HCT116 (cell line): ENCODE data around the gene NUDC.

ENCODE experiments used
- ATF3 ChIP-seq: IDR thresholded peaks from 2 replicates; pipeline ENCODE4 v1.6.1; 2012
- CEBPB ChIP-seq: IDR thresholded peaks from 2 replicates; pipeline ENCODE4 v1.6.1; 2012; ENCODE audit warnings: low read depth
- CTCF ChIP-seq, 3 experiments: fragments of 200-600 bp in 1 of 3; sonication (generic) in 1 of 3; IDR thresholded peaks in 2 of 3; conservative IDR thresholded peaks in 1 of 3; 2 replicates each; pipeline ENCODE4 v1.5.1; 2012 to 2017; ENCODE audit warnings: low read depth in 2 of 3, low read length in 2 of 3, antibody characterized with exemption in 1 of 3, borderline replicate concordance in 1 of 3, control low read depth in 1 of 3, mild to moderate bottlenecking in 1 of 3, mixed read lengths in 1 of 3, mixed run types in 1 of 3, moderate library complexity in 1 of 3; ENCODE audit not compliant: insufficient read depth in 1 of 3
- EGR1 ChIP-seq: IDR thresholded peaks from 2 replicates; pipeline ENCODE4 v1.6.1; 2012; ENCODE audit warnings: low read depth
- POLR2A ChIP-seq: IDR thresholded peaks from 2 replicates; pipeline ENCODE4 v1.7.0; 2011; ENCODE audit warnings: borderline replicate concordance; ENCODE audit not compliant: insufficient read depth, insufficient read length; ENCODE audit errors: extremely low read depth
- POLR2AphosphoS5 ChIP-seq: IDR thresholded peaks from 2 replicates; pipeline ENCODE4 v1.6.1; 2011; ENCODE audit warnings: mild to moderate bottlenecking, low read depth, low read length, moderate library complexity
- RAD21 ChIP-seq: IDR thresholded peaks from 2 replicates; pipeline ENCODE4 v1.6.1; 2012; ENCODE audit warnings: low read depth, mild to moderate bottlenecking
- REST ChIP-seq: IDR thresholded peaks from 2 replicates; pipeline ENCODE4 v1.6.1; 2012; ENCODE audit warnings: low read depth
- SIN3A ChIP-seq: IDR thresholded peaks from 2 replicates; pipeline ENCODE4 v1.6.1; 2012; ENCODE audit warnings: low read depth
- YY1 ChIP-seq: IDR thresholded peaks from 2 replicates; pipeline ENCODE4 v1.6.1; 2011; ENCODE audit warnings: low read length, low read depth, moderate library complexity, mild to moderate bottlenecking; ENCODE audit not compliant: insufficient replicate concordance; ENCODE audit errors: extremely low read depth
- ZNF274 ChIP-seq: fragments of 200-500 bp; sonication (Bioruptor generic); IDR thresholded peaks from 2 replicates; pipeline ENCODE4 v1.6.1; 2014; ENCODE audit warnings: mild to moderate bottlenecking, low read depth, low read length, inconsistent platforms

- no peak for TF ChIP-seq CTCF (IDR thresholded peaks at IDR 0.05 in 2 of 3, conservative IDR thresholded peaks at IDR 0.05 in 1 of 3; ENCODE audit: borderline replicate concordance in 1 of 3, insufficient read depth in 1 of 3, low read depth in 2 of 3, low read length in 2 of 3)
- TF ChIP-seq ATF3, result no peak
- no peak for TF ChIP-seq POLR2A
- TF ChIP-seq EGR1, result no peak
- no peak for TF ChIP-seq SIN3A
- TF ChIP-seq ZNF274, result no peak
- no peak for TF ChIP-seq YY1
- TF ChIP-seq POLR2AphosphoS5, result no peak
- TF ChIP-seq RAD21, result no peak
- no peak for TF ChIP-seq REST
- TF ChIP-seq CEBPB, result no peak
Measured at GRCh38 chr1:26879793-26880192, 41.8 kb upstream of the NUDC start.
